ENCODE data around the gene NUDCD3.
"Not testable (repeated sequence)": the region's sequence is repeated elsewhere in the genome, so short reads cannot be mapped to it uniquely, and the experiment has no call there.

The NUDCD3 gene

GRCh38 chr7:44506592-44507288 is 16.3 kb upstream of the NUDCD3 start:
- H3K4me1 Mint-ChIP-seq; H3K27ac Mint-ChIP-seq; DNase-seq; ATAC-seq (replicated peaks); H3K36me3 Mint-ChIP-seq; H3K27me3 Mint-ChIP-seq; H3K9me3 Mint-ChIP-seq; H3K4me3 Mint-ChIP-seq: not testable (repeated sequence)

GRCh38 chr7:44505595-44505994 is 15.1 kb upstream of the NUDCD3 start:
- Mint-ChIP-seq H3K9me3 (peaks cover 4 to 8% of the 10 kb centered on the region in 2 donors), H3K36me3 (peaks cover 0 to 4% of the 10 kb centered on the region in 2 donors), H3K27ac (no peak overlapping the region), H3K4me3 (no peak overlapping the region), H3K4me1 (peaks cover 0 to 2% of the 10 kb centered on the region in 2 donors), H3K27me3 (no peaks in the 10 kb centered on the region)
- no peak for DNase-seq
- peak in 1 of 2 donors; percentile 33 for ATAC-seq (replicated peaks)

GRCh38 chr7:44498230-44498954 is 7.9 kb upstream of the NUDCD3 start:
- Mint-ChIP-seq H3K4me3 (no peak overlapping the region), H3K4me1 (no peaks in the 10 kb centered on the region), H3K36me3 (no peaks in the 10 kb centered on the region), H3K27me3 (peaks cover 37 to 45% of the 10 kb centered on the region in 2 donors), H3K27ac (no peak overlapping the region), H3K9me3 (no peaks in the 10 kb centered on the region)
- no peak for ATAC-seq (replicated peaks)
- DNase-seq = no peak

GRCh38 chr7:44497155-44498027 is 6.9 kb upstream of the NUDCD3 start:
- ATAC-seq (replicated peaks) = no peak
- no peak overlapping the region for H3K27ac Mint-ChIP-seq

GRCh38 chr7:44496385-44496784 is 5.9 kb upstream of the NUDCD3 start:
- no peaks in the 10 kb centered on the region for H3K4me1 Mint-ChIP-seq

More at GRCh38 chr7:44497155-44498027, 6.9 kb upstream of the NUDCD3 start:
- H3K9me3 Mint-ChIP-seq = no peaks in the 10 kb centered on the region
- no peak for DNase-seq
- H3K4me3 Mint-ChIP-seq = no peak overlapping the region
- H3K36me3 Mint-ChIP-seq = no peaks in the 10 kb centered on the region
- H3K4me1 Mint-ChIP-seq = no peaks in the 10 kb centered on the region
- peaks cover 37 to 45% of the 10 kb centered on the region in 2 donors for H3K27me3 Mint-ChIP-seq

GRCh38 chr7:44494960-44495359 is 4.5 kb upstream of the NUDCD3 start:
- Mint-ChIP-seq H3K4me1 (peaks cover 3 to 7% of the 10 kb centered on the region in 2 donors), H3K4me3 (no peak overlapping the region), H3K27ac (no peak overlapping the region), H3K9me3 (no peaks in the 10 kb centered on the region), H3K27me3 (peaks cover 37 to 45% of the 10 kb centered on the region in 2 donors), H3K36me3 (peaks cover 0 to 1% of the 10 kb centered on the region in 2 donors)
- ATAC-seq (replicated peaks) (no peak), DNase-seq (no peak)

More at GRCh38 chr7:44496385-44496784, 5.9 kb upstream of the NUDCD3 start:
- no peaks in the 10 kb centered on the region for H3K9me3 Mint-ChIP-seq
- H3K36me3 Mint-ChIP-seq = no peaks in the 10 kb centered on the region
- no peak for DNase-seq
- no peak overlapping the region for H3K27ac Mint-ChIP-seq
- peaks cover 37 to 45% of the 10 kb centered on the region in 2 donors for H3K27me3 Mint-ChIP-seq
- ATAC-seq (replicated peaks) = no peak
- H3K4me3 Mint-ChIP-seq = no peak overlapping the region

GRCh38 chr7:44491229-44491628 is 771 bp upstream of the NUDCD3 start:
- Mint-ChIP-seq H3K36me3 (peaks cover 5 to 16% of the 10 kb centered on the region in 2 donors), H3K4me1 (peaks cover 22 to 37% of the 10 kb centered on the region in 2 donors), H3K27me3 (peaks cover 14 to 20% of the 10 kb centered on the region in 2 donors), H3K27ac (peak overlapping the region; percentile 96), H3K4me3 (peak overlapping the region; percentile 87 to 92), H3K9me3 (no peaks in the 10 kb centered on the region)
- ATAC-seq (replicated peaks) (no peak), DNase-seq (no peak)

- ATAC-seq (replicated peaks) (peak; percentile 38), DNase-seq (no peak)
- H3K4me1 Mint-ChIP-seq = peaks cover 28 to 47% of the 10 kb centered on the region in 2 donors
- peaks cover 11 to 26% of the 10 kb centered on the region in 2 donors for H3K36me3 Mint-ChIP-seq
- H3K27me3 Mint-ChIP-seq = peaks cover 4 to 8% of the 10 kb centered on the region in 2 donors
- peak overlapping the region; percentile 87 to 92 for H3K4me3 Mint-ChIP-seq
- H3K9me3 Mint-ChIP-seq = no peaks in the 10 kb centered on the region
- peak overlapping the region; percentile 96 for H3K27ac Mint-ChIP-seq
These were observed 505 bp downstream of the NUDCD3 start for GRCh38 chr7:44489955-44490350.

- DNase-seq (no peak), ATAC-seq (replicated peaks) (no peak)
- H3K9me3 Mint-ChIP-seq = peaks cover under 1% of the 10 kb centered on the region in 2 donors
- peaks cover 29 to 57% of the 10 kb centered on the region in 2 donors for H3K4me1 Mint-ChIP-seq
- H3K4me3 Mint-ChIP-seq = peak overlapping the region; percentile 87 to 92
- H3K27me3 Mint-ChIP-seq = no peaks in the 10 kb centered on the region
- no peak overlapping the region for H3K27ac Mint-ChIP-seq
- peaks cover 19 to 36% of the 10 kb centered on the region in 2 donors for H3K36me3 Mint-ChIP-seq
These were observed 1.5 kb downstream of the NUDCD3 start for GRCh38 chr7:44488955-44489354.

GRCh38 chr7:44486693-44487092 is 3.8 kb downstream of the NUDCD3 start:
- peaks cover 42 to 57% of the 10 kb centered on the region in 2 donors for H3K36me3 Mint-ChIP-seq
- H3K27me3 Mint-ChIP-seq = no peaks in the 10 kb centered on the region
- H3K4me1 Mint-ChIP-seq = peaks cover 32 to 69% of the 10 kb centered on the region in 2 donors
- ATAC-seq (replicated peaks) (no peak), DNase-seq (no peak)
- no peak overlapping the region for H3K4me3 Mint-ChIP-seq
- no peak overlapping the region for H3K27ac Mint-ChIP-seq
- peaks cover 12 to 17% of the 10 kb centered on the region in 2 donors for H3K9me3 Mint-ChIP-seq

- H3K4me3 Mint-ChIP-seq = no peak overlapping the region
- H3K36me3 Mint-ChIP-seq = peaks cover 45 to 63% of the 10 kb centered on the region in 2 donors
- DNase-seq (no peak), ATAC-seq (replicated peaks) (no peak)
- H3K27me3 Mint-ChIP-seq = no peaks in the 10 kb centered on the region
- peaks cover 32 to 68% of the 10 kb centered on the region in 2 donors for H3K4me1 Mint-ChIP-seq
- H3K27ac Mint-ChIP-seq = no peak overlapping the region
- H3K9me3 Mint-ChIP-seq = peaks cover 12 to 17% of the 10 kb centered on the region in 2 donors
These were observed 4.5 kb downstream of the NUDCD3 start for GRCh38 chr7:44486001-44486400.

GRCh38 chr7:44484482-44485313 is 5.8 kb downstream of the NUDCD3 start:
- no peak overlapping the region for H3K27ac Mint-ChIP-seq
- no peak overlapping the region for H3K4me3 Mint-ChIP-seq
- H3K27me3 Mint-ChIP-seq = no peaks in the 10 kb centered on the region
- ATAC-seq (replicated peaks) (no peak), DNase-seq (no peak)
- peaks cover 48 to 65% of the 10 kb centered on the region in 2 donors for H3K36me3 Mint-ChIP-seq
- H3K9me3 Mint-ChIP-seq = peaks cover 12 to 17% of the 10 kb centered on the region in 2 donors
- H3K4me1 Mint-ChIP-seq = peaks cover 26 to 59% of the 10 kb centered on the region in 2 donors

All from stimulated activated naive B cell treated with anti-CD40 and anti-IgM and Interleukin-4, amounts not matched to agents 10 μg/mL and 1 μg/mL and 100 μg/mL, for 72 hours (primary cell).